ENCODE measurements around the gene UBQLN4. TPM values are rescaled to one million over a fixed set of nuclear protein-coding genes. Genes with fewer than 3 reads are reported as not detected.
"Not testable (repeated sequence)": the region's sequence is repeated elsewhere in the genome, so short reads cannot be mapped to it uniquely, and the experiment has no call there.

The UBQLN4 gene
- polyA plus RNA-seq, 1 experiment: 22.7 TPM

DNA sequence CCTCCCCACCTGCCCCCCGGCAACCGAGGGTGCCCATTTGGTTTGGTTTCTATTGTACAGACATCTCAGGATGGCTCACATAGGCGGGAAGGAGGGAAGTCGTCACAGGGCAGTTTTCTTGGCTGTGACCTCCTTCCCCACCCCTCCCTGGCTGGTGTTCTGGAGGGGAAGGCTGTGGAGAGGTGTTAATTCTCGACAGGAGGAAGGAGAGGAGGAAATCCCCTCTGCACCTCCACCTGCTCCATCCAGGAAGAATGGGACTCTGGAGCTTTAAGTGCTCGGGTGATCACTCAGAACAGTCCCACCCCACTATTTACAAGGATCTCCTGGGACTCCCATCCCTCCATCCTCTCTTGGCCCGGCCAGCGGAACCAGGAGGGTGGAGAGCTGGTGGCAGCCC, 21.1 kb upstream of the UBQLN4 start:
- ChIA-PET CTCF (interaction anchor here (1.4 to 2.4 kb wide), 3 partner anchors 8 to 150 kb away, joined by 5 to 12 read pairs (median 6); no protein-coding TSS in a partner anchor), POLR2A (no interaction called here)
- no peak for DNase-seq (ENCODE audit: low read depth, low spot score)
- H3K9me3 ChIP-seq (ENCODE audit: control insufficient read depth, insufficient read depth, low read length): no peaks in the 10 kb centered on the region; the same call in 1 of the 2 replicates
- no peak overlapping the region for H3K4me3 ChIP-seq (ENCODE audit: low read depth, low read length)
- no peaks in the 10 kb centered on the region for H3K27me3 ChIP-seq (ENCODE audit: control insufficient read depth, insufficient read depth, low read length)
- H3K27ac ChIP-seq (ENCODE audit: low read depth, low read length): no peak overlapping the region
- TF ChIP-seq CTCF (IDR thresholded peaks at IDR 0.05; ENCODE audit: low read depth, low read length): no peak

DNA sequence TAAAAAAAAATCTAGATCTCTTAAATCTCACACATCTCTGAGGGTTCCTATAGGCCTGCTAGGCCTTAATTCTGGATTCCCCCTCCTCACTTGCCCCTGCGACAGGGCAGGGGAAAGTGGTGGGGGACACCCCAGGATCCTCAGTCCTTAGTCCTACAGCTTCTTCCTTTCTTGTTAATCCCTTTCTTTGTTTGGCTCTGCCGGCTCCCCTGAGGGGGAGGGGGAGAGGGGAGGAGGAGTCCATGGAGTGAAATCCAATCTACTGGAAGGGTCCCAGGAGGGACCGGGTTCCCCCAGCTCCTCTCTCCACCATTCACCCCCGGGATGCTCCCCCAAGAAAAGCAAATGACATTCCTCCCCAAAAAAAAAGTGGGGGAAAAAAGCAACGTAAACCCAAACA, 20.1 kb upstream of the UBQLN4 start:
- CTCF ChIA-PET: interaction anchor here (1.1 kb wide), 1 partner anchor 55 kb away, joined by 3 read pairs; no protein-coding TSS in a partner anchor
- Histone ChIP-seq H3K27ac (ENCODE audit: low read depth, low read length) (no peak overlapping the region), H3K4me3 (ENCODE audit: low read depth, low read length) (no peak overlapping the region), H3K9me3 (ENCODE audit: control insufficient read depth, insufficient read depth, low read length) (no peaks in the 10 kb centered on the region; the same call in 1 of the 2 replicates), H3K27me3 (ENCODE audit: control insufficient read depth, insufficient read depth, low read length) (no peaks in the 10 kb centered on the region)
- POLR2A ChIA-PET: no interaction called here
- DNase-seq (ENCODE audit: low read depth, low spot score): no peak
- TF ChIP-seq CTCF (IDR thresholded peaks at IDR 0.05; ENCODE audit: low read depth, low read length): no peak

- TF ChIP-seq CTCF (IDR thresholded peaks at IDR 0.05; ENCODE audit: low read depth, low read length): no peak
- no peaks in the 10 kb centered on the region; the same call in 1 of the 2 replicates for H3K9me3 ChIP-seq (ENCODE audit: control insufficient read depth, insufficient read depth, low read length)
- POLR2A ChIA-PET: interaction anchor here (0.6 kb wide), 1 partner anchor 44 kb away, joined by 3 read pairs; no protein-coding TSS in a partner anchor
- DNase-seq (ENCODE audit: low read depth, low spot score): no peak
- no peak overlapping the region for H3K27ac ChIP-seq (ENCODE audit: low read depth, low read length)
- CTCF ChIA-PET: interaction anchor here (0.6 to 1.1 kb wide), 2 partner anchors 55 to 159 kb away, joined by 3 to 4 read pairs; no protein-coding TSS in a partner anchor
- no peaks in the 10 kb centered on the region for H3K27me3 ChIP-seq (ENCODE audit: control insufficient read depth, insufficient read depth, low read length)
- no peak overlapping the region for H3K4me3 ChIP-seq (ENCODE audit: low read depth, low read length)
Measured at GRCh38 chr1:156073110-156073687, 19.6 kb upstream of the UBQLN4 start.

DNA sequence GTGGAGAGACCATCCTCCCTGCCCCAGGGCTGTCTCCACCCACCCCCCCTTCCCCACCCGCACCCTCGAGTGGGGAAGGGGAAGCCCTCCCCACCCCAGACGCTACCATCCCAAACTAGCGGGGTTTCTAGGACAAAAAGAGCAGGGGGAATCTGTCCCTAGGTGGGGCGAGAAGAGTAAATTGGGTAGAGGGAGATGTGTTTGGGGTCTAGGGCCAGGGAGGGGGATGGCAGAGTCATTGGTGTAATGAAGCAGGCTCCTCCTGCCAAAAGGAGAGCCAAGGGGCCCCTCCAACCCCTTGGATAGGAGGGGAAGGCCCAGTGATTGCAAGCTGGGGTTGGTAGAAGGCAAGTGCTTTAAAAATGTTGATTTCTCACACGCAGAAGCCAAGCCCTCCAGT, 18.7 kb upstream of the UBQLN4 start:
- DNase-seq (ENCODE audit: low read depth, low spot score): no peak
- CTCF ChIA-PET: interaction anchor here (0.6 kb wide), 1 partner anchor 153 kb away, joined by 7 read pairs; no protein-coding TSS in a partner anchor
- Histone ChIP-seq H3K27me3 (ENCODE audit: control insufficient read depth, insufficient read depth, low read length) (no peaks in the 10 kb centered on the region), H3K9me3 (ENCODE audit: control insufficient read depth, insufficient read depth, low read length) (no peaks in the 10 kb centered on the region; the same call in 1 of the 2 replicates), H3K4me3 (ENCODE audit: low read depth, low read length) (no peak overlapping the region), H3K27ac (ENCODE audit: low read depth, low read length) (no peak overlapping the region)
- POLR2A ChIA-PET: no interaction called here
- TF ChIP-seq CTCF (IDR thresholded peaks at IDR 0.05; ENCODE audit: low read depth, low read length): no peak

DNA sequence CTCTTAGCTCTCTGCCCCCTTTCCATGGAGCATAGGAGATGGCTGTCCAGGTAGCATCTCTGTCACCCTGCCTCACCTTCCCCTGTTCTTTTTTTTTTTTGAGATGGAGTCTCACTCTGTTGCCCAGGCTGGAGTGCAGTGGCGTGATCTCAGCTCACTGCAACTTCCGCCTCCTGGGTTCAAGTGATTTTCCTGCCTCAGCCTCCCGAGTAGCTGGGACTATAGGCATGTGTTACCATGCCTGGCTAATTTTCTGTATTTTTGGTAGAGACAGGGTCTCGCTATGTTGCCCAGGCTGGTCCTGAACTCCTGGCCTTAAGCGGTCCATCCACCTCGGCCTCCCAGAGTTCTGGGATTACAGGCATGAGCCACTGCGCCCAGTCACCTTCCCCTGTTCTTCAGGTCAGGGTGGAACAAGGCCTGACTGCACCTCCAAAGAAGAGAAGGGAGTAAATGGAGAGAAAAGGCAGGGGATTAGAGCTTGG, 17.8 kb upstream of the UBQLN4 start:
- DNase-seq (ENCODE audit: low read depth, low spot score); H3K27ac ChIP-seq (ENCODE audit: low read depth, low read length); H3K27me3 ChIP-seq (ENCODE audit: control insufficient read depth, insufficient read depth, low read length); CTCF ChIA-PET; H3K9me3 ChIP-seq (ENCODE audit: control insufficient read depth, insufficient read depth, low read length); H3K4me3 ChIP-seq (ENCODE audit: low read depth, low read length): not testable (repeated sequence)
- POLR2A ChIA-PET: interaction anchor here (0.6 to 0.7 kb wide), 2 partner anchors 36 to 432 kb away, joined by 4 to 9 read pairs; no protein-coding TSS in a partner anchor
